ENCODE results near the gene ADSS2.

Gene ADSS2

DNA sequence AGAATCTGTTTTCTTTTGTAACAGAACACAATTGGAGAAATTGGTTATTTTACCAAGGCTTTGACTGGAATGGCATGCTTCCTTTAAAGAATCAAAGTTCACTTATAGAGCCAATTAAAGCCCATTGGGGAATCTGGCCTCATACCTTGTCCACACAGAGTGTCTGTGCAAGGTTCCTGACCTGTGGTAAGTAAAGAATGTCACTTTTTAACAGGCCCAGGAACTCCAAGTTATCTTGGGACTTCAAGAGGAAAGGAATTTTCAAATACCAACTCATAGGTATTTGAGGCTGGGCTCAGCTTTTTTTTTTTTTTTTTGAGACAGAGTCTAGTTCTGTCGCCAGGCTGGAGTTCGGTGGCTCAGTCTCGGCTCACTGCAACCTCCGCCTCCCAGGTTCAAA lies 7.1 kb upstream of the ADSS2 start:
- Histone ChIP-seq H3K4me1 (ENCODE audit: insufficient read depth, low read length) (peaks cover 17% of the 10 kb centered on the region), H3K36me3 (ENCODE audit: insufficient read depth, low read length) (peaks cover 6% of the 10 kb centered on the region), H3K9me3 (ENCODE audit: insufficient read depth, low read length, severe bottlenecking) (no peaks in the 10 kb centered on the region), H2AFZ (ENCODE audit: low read depth, low read length) (no peak overlapping the region), H3K4me2 (ENCODE audit: insufficient read depth, low read length) (no peak overlapping the region), H3K4me3 (ENCODE audit: low read depth in 1 of 2, low read length in 2 of 2) (no peak overlapping the region), H3K27ac (ENCODE audit: low read length) (no peak overlapping the region), H4K20me1 (ENCODE audit: insufficient read depth, low read length) (no peaks in the 10 kb centered on the region), H3K9ac (ENCODE audit: low read depth, low read length) (no peak overlapping the region), H3K27me3 (ENCODE audit: insufficient read depth, low read length, poor library complexity) (no peaks in the 10 kb centered on the region), H3K79me2 (ENCODE audit: insufficient read depth, low read length) (no peaks in the 10 kb centered on the region)
- ATAC-seq (ENCODE audit: insufficient read depth, low read depth): no peak
- DNase-seq: no peak
- TF ChIP-seq EZH2 (IDR thresholded peaks at IDR 0.05; ENCODE audit: borderline replicate concordance, low read depth, low read length, severe bottlenecking) (no peak), CTCF (IDR thresholded peaks at IDR 0.05; ENCODE audit: borderline replicate concordance, extremely low read depth, low read length, poor library complexity, severe bottlenecking) (no peak)

- ATAC-seq (ENCODE audit: insufficient read depth, low read depth) (no peak), DNase-seq (no peak)
- no peak overlapping the region for H3K27ac ChIP-seq (ENCODE audit: low read length)
- H3K27me3 ChIP-seq (ENCODE audit: insufficient read depth, low read length, poor library complexity): no peaks in the 10 kb centered on the region
- H3K9me3 ChIP-seq (ENCODE audit: insufficient read depth, low read length, severe bottlenecking): no peaks in the 10 kb centered on the region
- H3K4me1 ChIP-seq (ENCODE audit: insufficient read depth, low read length): peaks cover 28% of the 10 kb centered on the region
- H4K20me1 ChIP-seq (ENCODE audit: insufficient read depth, low read length): no peaks in the 10 kb centered on the region
- H3K9ac ChIP-seq (ENCODE audit: low read depth, low read length): no peak overlapping the region
- peaks cover under 1% of the 10 kb centered on the region for H3K79me2 ChIP-seq (ENCODE audit: insufficient read depth, low read length)
- no peak for TF ChIP-seq CTCF (IDR thresholded peaks at IDR 0.05; ENCODE audit: borderline replicate concordance, extremely low read depth, low read length, poor library complexity, severe bottlenecking)
- TF ChIP-seq EZH2 (IDR thresholded peaks at IDR 0.05; ENCODE audit: borderline replicate concordance, low read depth, low read length, severe bottlenecking): no peak
- no peak overlapping the region for H3K4me3 ChIP-seq (ENCODE audit: low read depth in 1 of 2, low read length in 2 of 2)
- H2AFZ ChIP-seq (ENCODE audit: low read depth, low read length): no peak overlapping the region
- H3K4me2 ChIP-seq (ENCODE audit: insufficient read depth, low read length): no peak overlapping the region
- H3K36me3 ChIP-seq (ENCODE audit: insufficient read depth, low read length): peaks cover 6% of the 10 kb centered on the region
Observed at GRCh38 chr1:244456586-244456985, 4.9 kb upstream of the ADSS2 start.

DNA sequence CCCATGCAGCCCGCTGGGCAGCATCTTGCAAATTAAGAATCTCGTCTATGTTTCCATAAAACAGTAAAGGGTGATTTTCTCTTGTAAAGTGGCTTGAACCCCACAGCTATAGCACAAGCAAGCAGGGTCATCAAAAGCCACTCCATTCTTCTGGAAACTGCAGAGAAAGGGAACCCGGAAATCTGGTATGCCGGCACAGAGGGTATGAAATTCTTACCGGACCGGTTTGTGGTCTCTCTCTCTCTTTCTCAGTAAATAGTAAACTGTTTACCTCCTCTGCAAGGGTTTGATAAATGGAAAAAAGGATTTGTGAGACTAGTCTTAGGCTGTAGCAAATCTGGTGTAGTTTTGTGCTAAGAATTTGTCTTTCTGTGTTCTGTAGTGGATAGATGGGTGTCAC lies 2.7 kb upstream of the ADSS2 start:
- no peak overlapping the region for H3K4me2 ChIP-seq (ENCODE audit: insufficient read depth, low read length)
- no peaks in the 10 kb centered on the region for H3K9me3 ChIP-seq (ENCODE audit: insufficient read depth, low read length, severe bottlenecking)
- no peak overlapping the region for H2AFZ ChIP-seq (ENCODE audit: low read depth, low read length)
- no peak overlapping the region for H3K9ac ChIP-seq (ENCODE audit: low read depth, low read length)
- DNase-seq: no peak
- H4K20me1 ChIP-seq (ENCODE audit: insufficient read depth, low read length): peaks cover 4% of the 10 kb centered on the region; the same call in 1 of the 2 replicates
- H3K36me3 ChIP-seq (ENCODE audit: insufficient read depth, low read length): peaks cover 16% of the 10 kb centered on the region
- ATAC-seq (ENCODE audit: insufficient read depth, low read depth): no peak
- no peak overlapping the region for H3K27ac ChIP-seq (ENCODE audit: low read length)
- no peak overlapping the region for H3K4me3 ChIP-seq (ENCODE audit: low read depth in 1 of 2, low read length in 2 of 2)
- no peak for TF ChIP-seq CTCF (IDR thresholded peaks at IDR 0.05; ENCODE audit: borderline replicate concordance, extremely low read depth, low read length, poor library complexity, severe bottlenecking)
- no peak for TF ChIP-seq EZH2 (IDR thresholded peaks at IDR 0.05; ENCODE audit: borderline replicate concordance, low read depth, low read length, severe bottlenecking)
- no peaks in the 10 kb centered on the region for H3K27me3 ChIP-seq (ENCODE audit: insufficient read depth, low read length, poor library complexity)
- peaks cover 28% of the 10 kb centered on the region for H3K4me1 ChIP-seq (ENCODE audit: insufficient read depth, low read length)
- H3K79me2 ChIP-seq (ENCODE audit: insufficient read depth, low read length): peaks cover 23% of the 10 kb centered on the region
